Colonic mucosa (tissue), 4 donors: Measurements from ENCODE around the gene IFITM1. TPM values are rescaled to one million over a fixed set of nuclear protein-coding genes. Genes with fewer than 3 reads are reported as not detected.
A peak's percentile ranks its signal among the peaks of the same experiment; 100 is the strongest.

Source experiments
- DNase-seq: peaks from one replicate; pipeline ENCODE4 v3.0.0-alpha.2; 2020
- H3K27ac ChIP-seq: fragments of 200-600 bp; one replicate; pipeline ENCODE4 v1.8.0; 2021
- H3K27me3 ChIP-seq: fragments of 200-600 bp; one replicate; pipeline ENCODE4 v1.8.0; 2021
- H3K36me3 ChIP-seq: fragments of 200-600 bp; one replicate; pipeline ENCODE4 v1.8.0; 2021
- H3K4me1 ChIP-seq: fragments of 200-600 bp; one replicate; pipeline ENCODE4 v1.8.0; 2021; ENCODE audit warnings: mild to moderate bottlenecking
- H3K4me3 ChIP-seq: fragments of 200-600 bp; one replicate; pipeline ENCODE4 v1.8.0; 2021
- H3K9ac ChIP-seq, 2 donors: one replicate each; pipeline ENCODE4 v1.7.0; 2013; ENCODE audit warnings: control low read depth in 2 of 2, low read depth in 2 of 2, low read length in 2 of 2
- H3K9me3 ChIP-seq: fragments of 200-600 bp; one replicate; pipeline ENCODE4 v1.8.0; 2021
- CTCF ChIP-seq: fragments of 200-600 bp; IDR thresholded peaks from one replicate; pipeline ENCODE4 v1.8.0; 2022; ENCODE audit warnings: antibody characterized with exemption, mild to moderate bottlenecking
- intact Hi-C: fragments of 100-400 bp; cut with DNase I; formaldehyde crosslinking; loops from one replicate; pipeline ENCODE4 v1.14.1; 2022
- total RNA-seq, 2 donors: library from RNA; stranded (reverse); fragmentation: NEBNext Ultra II Directional in 1 of 2; extraction: Animal tissue kit (Norgen Biotek cat#: 25700) in 1 of 2; gene quantifications; one replicate each; pipeline ENCODE4 v1.2.1, GENCODE V29; 2021
- donor health status: healthy.
- donor health status: DM: no; HTN: no; CAD: no.
- donor health status: DM: no; HTN: no; CAD: no.

IFITM1 gene
- total RNA-seq, 2 donors from 2014 or later: 63.3 to 101 TPM

- DNase-seq: no peak
- Histone ChIP-seq H3K9me3 (no peaks in the 10 kb centered on the region), H3K4me1 (peaks cover 17% of the 10 kb centered on the region), H3K27ac (no peak overlapping the region), H3K4me3 (peak overlapping the region; percentile 37), H3K36me3 (no peaks in the 10 kb centered on the region), H3K27me3 (peaks cover 48% of the 10 kb centered on the region), H3K9ac (peak overlapping the region; percentile 12 to 61)
- intact Hi-C loops: no loop called here
- no peak for TF ChIP-seq CTCF
Measured at GRCh38 chr11:281486-282161, 32.2 kb upstream of the IFITM1 start.

- H3K36me3 ChIP-seq: no peaks in the 10 kb centered on the region
- intact Hi-C loops: no loop called here
- no peak for DNase-seq
- peak overlapping the region in 1 of 2 donors; percentile 12 for H3K9ac ChIP-seq
- peaks cover 48% of the 10 kb centered on the region for H3K27me3 ChIP-seq
- H3K9me3 ChIP-seq: no peaks in the 10 kb centered on the region
- no peak for TF ChIP-seq CTCF
- no peak overlapping the region for H3K4me3 ChIP-seq
- H3K27ac ChIP-seq: no peak overlapping the region
- peaks cover 17% of the 10 kb centered on the region for H3K4me1 ChIP-seq
Measured at GRCh38 chr11:282171-282570, 31.7 kb upstream of the IFITM1 start.

- peaks cover 48% of the 10 kb centered on the region for H3K27me3 ChIP-seq
- H3K9me3 ChIP-seq: no peaks in the 10 kb centered on the region
- no peak for DNase-seq
- no peak overlapping the region for H3K9ac ChIP-seq
- intact Hi-C loops: no loop called here
- H3K4me1 ChIP-seq: peaks cover 17% of the 10 kb centered on the region
- no peak for TF ChIP-seq CTCF
- no peaks in the 10 kb centered on the region for H3K36me3 ChIP-seq
- no peak overlapping the region for H3K4me3 ChIP-seq
- no peak overlapping the region for H3K27ac ChIP-seq
Measured at GRCh38 chr11:282630-283360, 31.0 kb upstream of the IFITM1 start.

- no peaks in the 10 kb centered on the region for H3K9me3 ChIP-seq
- H3K9ac ChIP-seq: no peak overlapping the region
- peaks cover 17% of the 10 kb centered on the region for H3K4me1 ChIP-seq
- H3K27me3 ChIP-seq: peaks cover 53% of the 10 kb centered on the region
- DNase-seq: no peak
- no peak for TF ChIP-seq CTCF
- intact Hi-C loops: no loop called here
- H3K4me3 ChIP-seq: no peak overlapping the region
- no peaks in the 10 kb centered on the region for H3K36me3 ChIP-seq
- no peak overlapping the region for H3K27ac ChIP-seq
Measured at GRCh38 chr11:283405-284104, 30.3 kb upstream of the IFITM1 start.

- H3K9ac ChIP-seq: no peak overlapping the region
- peaks cover 45% of the 10 kb centered on the region for H3K27me3 ChIP-seq
- no peak for TF ChIP-seq CTCF
- DNase-seq: no peak
- intact Hi-C loops: no loop called here
- no peak overlapping the region for H3K4me3 ChIP-seq
- H3K9me3 ChIP-seq: no peaks in the 10 kb centered on the region
- no peaks in the 10 kb centered on the region for H3K36me3 ChIP-seq
- H3K27ac ChIP-seq: no peak overlapping the region
- H3K4me1 ChIP-seq: peaks cover 16% of the 10 kb centered on the region
Measured at GRCh38 chr11:284105-285020, 29.5 kb upstream of the IFITM1 start.
